K562 (cell line): ENCODE measurements around the gene STX1A.

Experiments
- CTCF ChIP-seq, 3 experiments: IDR thresholded peaks in 2 of 3; conservative IDR thresholded peaks in 1 of 3; 2 replicates each; pipeline ENCODE4 v1.5.1; 2011 to 2012; ENCODE audit warnings: low read length in 3 of 3, mild to moderate bottlenecking in 3 of 3, control low read depth in 2 of 3, improper control_type of control experiment in 1 of 3, inconsistent platforms in 1 of 3, low read depth in 1 of 3, mixed read lengths in 1 of 3, moderate library complexity in 1 of 3; ENCODE audit not compliant: insufficient read depth in 2 of 3
- KDM1A ChIP-seq, 2 experiments: fragments of 450-650 bp; IDR thresholded peaks; 2 replicates each; pipeline ENCODE4 v1.6.1; 2016; ENCODE audit warnings: mild to moderate bottlenecking in 2 of 2
- MCM7 ChIP-seq, 2 experiments: fragments of 450-650 bp; IDR thresholded peaks; 2 replicates each; pipeline ENCODE4 v1.6.1; 2016 to 2018
- MEF2D ChIP-seq: conservative IDR thresholded peaks from 2 replicates; pipeline ENCODE4 v1.6.1; 2016; ENCODE audit warnings: low read depth, missing genetic modification characterization, missing compliant biosample characterization
- NFIC ChIP-seq: fragments of 450-650 bp; IDR thresholded peaks from 2 replicates; pipeline ENCODE4 v1.6.1; 2017; ENCODE audit warnings: mild to moderate bottlenecking, inconsistent platforms
- SMAD1 ChIP-seq: fragments of 150-350 bp; IDR thresholded peaks from 2 replicates; pipeline ENCODE4 v1.6.1; 2014; ENCODE audit warnings: low read length, low read depth; ENCODE audit not compliant: partially characterized antibody
- SP1 ChIP-seq: sonication (generic); formaldehyde crosslinking; IDR thresholded peaks from 2 replicates; pipeline ENCODE4 v1.8.1; 2022; ENCODE audit warnings: mild to moderate bottlenecking, missing genetic modification reagents
- TARDBP ChIP-seq: fragments of 450-650 bp; IDR thresholded peaks from 2 replicates; pipeline ENCODE4 v1.6.1; 2016
- ZNF740 ChIP-seq, 3 experiments: fragments of 200-800 bp in 1 of 3; sonication (Bioruptor generic) in 1 of 3; sonication (generic) in 1 of 3; formaldehyde crosslinking in 1 of 3; IDR thresholded peaks; 2 replicates each; pipeline versions ENCODE4 v1.6.1 to v1.8.0; 2016 to 2022; ENCODE audit warnings: mild to moderate bottlenecking in 2 of 3, missing compliant biosample characterization in 2 of 3, missing genetic modification characterization in 2 of 3, missing genetic modification reagents in 1 of 3

GRCh38 chr7:73719806-73720169 is 319 bp upstream of the STX1A start:
- no peak for TF ChIP-seq MEF2D
- no peak for TF ChIP-seq ZNF740 (CRISPR knock-in tag; IDR thresholded peaks at IDR 0.05)
- TF ChIP-seq ZNF740 (tag; IDR thresholded peaks at IDR 0.05) = no peak
- TF ChIP-seq SMAD1 = no peak
- TF ChIP-seq MCM7 (IDR thresholded peaks at IDR 0.05) = no peak
- no peak for TF ChIP-seq SP1 (CRISPR knock-in tag)
- no peak for TF ChIP-seq KDM1A (IDR thresholded peaks at IDR 0.05)
- TF ChIP-seq TARDBP = no peak
- no peak for TF ChIP-seq NFIC
- no peak for TF ChIP-seq CTCF (IDR thresholded peaks at IDR 0.05 in 2 of 3, conservative IDR thresholded peaks at IDR 0.05 in 1 of 3; ENCODE audit: insufficient read depth in 2 of 3, low read depth in 1 of 3, low read length in 3 of 3)
